ENCODE results near the gene CAVIN1.
"Not testable (repeated sequence)": the region's sequence is repeated elsewhere in the genome, so short reads cannot be mapped to it uniquely, and the experiment has no call there.

Gene CAVIN1

DNA sequence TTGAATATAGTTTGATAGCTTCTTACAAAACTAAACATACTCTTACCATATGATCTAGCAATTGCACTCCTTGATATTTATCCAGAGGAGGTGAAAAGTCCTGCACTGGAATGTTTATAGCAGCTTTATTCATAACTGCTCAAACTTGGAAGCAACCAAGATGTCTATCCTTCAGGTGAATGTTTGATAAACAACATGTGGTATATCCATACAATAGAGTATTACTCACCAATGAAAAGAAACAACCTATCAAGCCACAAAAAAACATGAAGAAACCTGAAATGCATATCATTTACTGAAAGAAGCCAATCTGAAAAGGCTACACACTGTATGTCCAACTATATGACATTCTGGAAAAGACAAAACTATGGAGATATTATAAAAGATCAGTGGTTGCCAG is 50.9 kb downstream of the CAVIN1 start:
- DNase-seq: no peak

DNA sequence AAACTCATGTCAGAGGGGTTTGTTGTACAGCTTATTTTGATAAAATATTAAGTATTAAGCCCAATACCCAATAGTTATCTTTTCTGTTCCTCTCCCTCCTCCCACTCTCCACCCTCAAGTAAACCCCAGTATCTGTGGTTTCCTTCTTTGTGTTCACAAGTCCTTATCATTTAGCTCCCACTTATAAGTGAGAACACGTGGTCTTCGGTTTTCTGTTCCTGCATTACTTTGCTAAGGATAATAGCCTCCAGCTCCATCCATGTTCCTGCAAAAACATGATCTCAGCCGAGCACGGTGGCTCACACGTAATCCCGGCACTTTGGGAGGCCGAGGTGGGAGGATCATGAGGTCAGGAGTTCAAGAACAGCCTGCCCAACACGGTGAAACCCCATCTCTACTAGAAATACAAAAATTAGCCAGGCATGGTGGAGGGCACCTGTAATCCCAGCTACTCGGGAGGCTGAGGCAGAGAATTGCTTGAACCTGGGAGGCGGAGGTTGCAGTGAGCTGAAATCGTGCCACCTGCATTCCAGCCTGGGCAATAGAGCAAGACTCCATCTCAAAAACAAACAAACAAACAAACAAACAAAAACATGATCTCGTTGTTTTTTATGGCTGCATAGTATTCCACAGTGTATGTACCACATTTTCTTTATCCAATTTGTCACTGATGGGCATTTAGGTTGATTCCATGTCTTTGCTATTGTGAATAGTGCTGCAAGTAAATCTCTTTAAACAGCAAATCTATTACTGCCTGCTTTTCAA is 54.1 kb downstream of the CAVIN1 start:
- not testable (repeated sequence) for DNase-seq

DNA sequence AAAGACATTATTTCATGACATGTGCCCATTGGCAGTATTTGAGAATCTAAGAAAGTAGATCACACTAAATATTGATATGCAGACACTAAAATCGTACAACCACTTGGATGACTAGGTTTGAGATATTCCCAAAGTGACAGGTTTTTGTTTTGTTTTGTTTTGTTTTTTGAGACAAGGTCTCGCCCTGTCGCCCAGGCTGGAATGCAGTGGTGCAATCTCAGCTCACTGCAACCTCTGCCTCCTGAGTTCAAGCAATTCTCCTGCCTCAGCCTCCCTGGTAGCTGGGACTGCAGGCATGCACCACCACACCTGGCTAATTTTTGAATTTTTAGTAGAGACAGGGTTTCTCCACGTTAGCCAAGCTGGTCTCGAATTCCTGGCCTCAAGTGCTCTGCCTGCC is 54.7 kb downstream of the CAVIN1 start:
- not testable (repeated sequence) for DNase-seq

DNA sequence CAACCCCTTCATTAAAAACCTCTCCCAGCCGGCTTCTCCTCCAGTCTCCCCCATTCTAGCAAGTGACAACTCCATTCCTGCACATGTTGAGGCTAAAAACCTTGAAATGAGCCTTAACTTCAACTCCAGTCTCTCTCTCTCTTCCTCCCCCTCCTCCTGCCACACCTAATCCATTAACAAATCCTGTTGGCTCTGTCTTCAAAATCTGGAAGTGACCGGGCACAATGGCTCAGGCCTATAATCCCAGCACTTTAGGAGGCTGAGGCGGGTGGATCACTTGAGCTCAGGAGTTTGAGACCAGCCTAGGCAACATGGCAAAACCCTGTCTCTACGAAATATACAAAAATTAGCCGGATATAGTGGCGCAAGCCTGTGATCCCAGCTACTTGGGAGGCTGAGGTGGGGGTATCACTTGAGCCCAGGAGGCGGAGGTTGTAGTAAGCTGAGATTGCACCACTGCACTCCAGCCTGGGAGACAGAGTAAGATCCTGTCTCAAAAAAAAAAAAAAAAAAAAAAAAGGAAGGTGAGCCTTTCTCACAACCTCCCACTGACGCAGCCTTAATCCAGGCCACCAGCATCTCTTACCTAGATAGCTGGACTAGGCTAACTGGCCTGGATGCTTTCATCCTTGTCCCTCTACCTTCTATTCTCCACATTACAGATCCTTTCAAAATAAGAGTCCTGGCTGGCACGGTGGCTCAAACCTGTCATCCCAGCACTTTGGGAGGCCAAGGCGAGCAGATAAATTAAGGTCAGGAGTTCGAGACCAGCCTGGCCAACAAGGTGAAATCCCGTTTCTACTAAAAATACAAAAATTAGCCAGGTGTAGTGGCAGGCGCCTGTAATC is 56.7 kb downstream of the CAVIN1 start:
- not testable (repeated sequence) for DNase-seq

DNA sequence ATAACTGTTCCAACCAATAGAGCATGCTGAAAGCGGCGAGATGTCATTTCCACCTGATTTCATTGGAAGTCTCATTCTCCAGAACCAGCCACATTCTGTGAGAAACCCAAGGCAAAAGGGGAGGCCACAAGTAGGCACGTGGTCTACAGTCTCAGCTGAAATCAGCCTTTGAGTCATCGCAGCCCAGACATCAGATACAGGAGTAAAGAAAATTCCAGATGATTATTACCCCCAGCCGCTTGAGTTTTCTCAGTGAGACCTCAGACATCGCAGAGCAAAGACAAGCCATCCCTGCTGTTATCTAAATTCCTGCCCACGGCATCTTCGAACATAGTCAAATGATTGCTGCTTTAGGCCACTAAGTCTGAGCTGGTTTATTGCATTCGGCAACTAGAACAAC is 57.9 kb downstream of the CAVIN1 start:
- no peak for DNase-seq

DNA sequence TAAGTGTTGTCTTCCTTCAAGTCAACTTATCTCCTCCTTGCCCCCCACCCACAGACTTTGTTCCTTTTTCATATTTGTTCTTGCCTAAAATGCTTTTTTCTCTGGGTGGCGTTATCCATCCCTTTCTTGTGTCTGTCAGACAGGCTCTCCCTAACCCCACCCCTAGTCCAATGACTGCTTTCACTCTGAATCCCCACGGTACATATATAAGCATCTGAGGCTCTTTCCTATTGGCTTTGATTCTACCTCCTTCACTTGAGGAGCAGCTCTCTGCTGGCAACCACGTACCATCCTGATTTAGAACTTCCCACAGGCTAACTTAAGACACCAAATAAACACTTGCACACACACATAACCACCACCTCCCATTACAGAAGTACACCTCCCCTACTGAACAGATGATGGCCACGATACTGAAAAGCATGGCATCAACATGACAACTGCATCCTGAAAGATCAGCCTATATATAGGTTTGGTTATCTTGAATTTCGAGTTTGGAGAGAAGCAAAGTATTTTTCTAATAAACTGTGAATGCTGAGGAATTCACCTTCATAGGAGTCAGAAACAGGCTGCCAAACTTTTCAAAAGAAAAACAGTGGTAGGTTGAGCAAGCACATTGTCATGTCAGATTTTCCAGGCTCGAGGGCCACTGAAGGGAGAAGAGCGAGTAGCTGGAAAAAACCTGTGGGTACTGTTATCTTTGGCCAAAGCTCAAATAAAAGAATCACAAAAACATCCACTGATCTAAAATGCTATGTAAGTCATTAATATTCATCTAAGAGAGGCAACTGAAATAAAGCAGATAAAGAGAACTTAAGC is 59.1 kb downstream of the CAVIN1 start:
- DNase-seq: no peak

DNA sequence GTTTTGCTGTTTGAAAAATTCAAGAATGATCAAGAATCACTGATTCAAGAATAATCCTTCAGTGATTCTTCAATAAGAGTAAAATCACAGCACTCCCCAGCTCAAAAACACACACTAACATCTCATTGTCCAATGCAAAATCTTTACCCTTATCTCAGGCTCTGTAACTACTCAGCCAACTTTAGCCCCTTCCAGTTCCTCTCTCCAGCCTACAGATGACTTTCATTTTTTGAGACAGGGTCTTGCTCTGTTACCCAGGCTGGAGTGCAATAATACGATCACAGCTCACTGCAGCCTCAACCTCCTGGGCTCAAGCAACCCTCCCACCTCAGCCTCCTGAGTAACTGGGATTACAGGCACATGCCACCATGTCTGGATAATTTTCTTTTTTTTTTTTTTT is 59.8 kb downstream of the CAVIN1 start:
- DNase-seq: no peak

DNA sequence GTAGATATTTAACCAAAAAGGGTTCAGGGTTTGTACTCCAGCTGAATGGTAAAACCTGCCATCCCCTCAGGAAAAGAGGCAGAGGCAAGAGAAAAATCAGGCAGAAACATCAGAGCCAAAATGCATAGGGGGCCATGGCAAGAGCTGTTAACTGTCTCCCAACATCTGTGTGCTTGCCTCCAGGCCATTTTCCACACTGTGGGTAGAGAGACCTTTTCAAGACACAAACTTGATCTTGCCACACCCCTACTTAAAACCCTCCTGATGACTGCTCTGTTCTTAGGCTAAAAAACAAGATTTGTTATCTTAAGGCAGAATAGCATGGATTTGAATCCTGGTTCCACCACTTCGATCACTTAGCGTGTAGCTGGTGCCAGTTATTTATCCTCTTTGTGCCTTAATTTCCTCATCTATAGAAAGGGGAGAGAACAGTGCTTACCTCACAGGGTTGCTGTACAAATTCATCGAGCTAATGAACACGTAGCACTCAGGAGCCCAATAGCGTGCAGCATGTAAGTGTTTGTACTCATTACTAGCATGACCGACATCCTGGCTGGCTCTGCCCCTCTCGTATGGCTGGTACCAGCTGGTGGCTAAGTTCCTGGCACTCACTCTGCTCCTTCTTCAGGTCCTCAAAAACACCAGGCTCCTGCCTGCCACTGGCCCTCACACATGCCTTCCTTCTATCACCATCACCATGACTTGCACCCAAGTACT is 60.7 kb downstream of the CAVIN1 start:
- peak; percentile 5 for DNase-seq

DNA sequence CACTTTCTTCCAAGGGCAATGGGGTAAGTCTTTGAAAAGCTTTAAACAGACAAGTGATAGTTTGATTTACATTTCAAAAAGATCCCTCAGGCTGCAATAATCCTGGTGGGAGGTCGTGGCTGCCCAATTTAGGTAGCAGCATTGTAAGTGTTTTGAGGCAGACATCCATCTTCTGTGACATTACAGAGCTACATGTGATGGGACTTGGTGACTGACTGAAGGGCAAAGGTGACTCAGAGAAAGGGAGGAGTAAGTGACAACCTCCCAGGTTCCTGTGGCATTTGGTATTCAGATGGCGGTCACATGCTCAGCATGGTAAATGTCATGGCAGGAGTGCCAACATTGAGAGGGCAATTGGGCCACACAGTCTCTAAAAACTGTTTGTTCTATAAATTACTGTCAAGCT is 61.3 kb downstream of the CAVIN1 start:
- DNase-seq: no peak

DNA sequence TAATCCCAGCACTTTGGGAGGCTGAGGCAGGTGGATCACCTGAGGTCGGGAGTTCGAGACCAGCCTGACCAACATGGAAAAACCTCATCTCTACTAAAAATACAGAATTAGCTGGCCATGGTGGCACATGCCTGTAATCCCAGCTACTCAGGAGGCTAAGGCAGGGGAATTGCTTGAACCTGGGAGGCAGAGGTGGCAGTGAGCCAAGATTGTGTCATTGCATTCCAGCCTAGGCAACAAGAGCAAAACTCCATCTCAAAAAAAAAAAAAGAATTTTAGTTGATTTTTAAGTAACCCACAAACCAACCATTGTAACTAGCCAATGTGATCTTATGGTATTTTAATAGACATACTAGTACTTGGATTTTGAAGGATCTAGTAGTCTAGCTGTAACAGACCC is 62.7 kb downstream of the CAVIN1 start:
- not testable (repeated sequence) for DNase-seq

DNA sequence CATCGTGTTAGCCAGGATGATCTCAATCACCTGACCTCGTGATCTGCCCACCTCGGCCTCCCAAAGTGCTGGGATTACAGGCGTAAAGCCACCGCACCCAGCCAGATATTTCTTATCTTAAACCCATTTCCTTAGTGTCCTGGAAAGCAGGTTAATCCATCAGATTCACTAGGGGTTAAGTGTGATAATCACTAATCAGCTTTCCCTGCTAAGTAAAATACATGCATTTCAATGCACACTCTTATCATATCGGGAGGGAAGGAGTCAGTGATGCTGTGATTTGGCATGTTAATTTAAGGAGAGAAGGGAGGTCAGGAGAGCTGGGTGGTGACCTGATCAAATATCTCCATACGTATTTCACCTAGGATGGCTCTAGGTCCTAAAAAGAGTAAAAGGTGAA is 63.9 kb downstream of the CAVIN1 start:
- DNase-seq: no peak

DNA sequence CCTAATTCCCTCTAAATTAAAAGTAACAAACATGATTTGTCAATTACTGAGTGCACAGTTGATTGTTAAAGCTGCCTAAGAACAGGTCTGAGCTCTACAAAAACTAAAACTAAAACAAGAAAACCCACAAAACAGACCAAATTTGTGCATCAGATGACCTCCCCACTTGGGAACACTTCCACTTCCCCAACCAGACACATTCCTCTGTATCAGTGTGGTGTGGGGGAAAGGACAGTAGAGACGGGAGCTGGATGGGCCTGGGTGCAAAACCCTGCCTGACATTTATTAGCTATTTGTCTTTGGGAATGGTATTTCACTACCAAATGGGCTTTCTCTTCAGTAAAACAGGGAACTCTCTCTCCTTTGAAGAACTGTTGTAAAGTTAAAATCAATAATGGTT is 64.6 kb downstream of the CAVIN1 start:
- DNase-seq: no peak

DNA sequence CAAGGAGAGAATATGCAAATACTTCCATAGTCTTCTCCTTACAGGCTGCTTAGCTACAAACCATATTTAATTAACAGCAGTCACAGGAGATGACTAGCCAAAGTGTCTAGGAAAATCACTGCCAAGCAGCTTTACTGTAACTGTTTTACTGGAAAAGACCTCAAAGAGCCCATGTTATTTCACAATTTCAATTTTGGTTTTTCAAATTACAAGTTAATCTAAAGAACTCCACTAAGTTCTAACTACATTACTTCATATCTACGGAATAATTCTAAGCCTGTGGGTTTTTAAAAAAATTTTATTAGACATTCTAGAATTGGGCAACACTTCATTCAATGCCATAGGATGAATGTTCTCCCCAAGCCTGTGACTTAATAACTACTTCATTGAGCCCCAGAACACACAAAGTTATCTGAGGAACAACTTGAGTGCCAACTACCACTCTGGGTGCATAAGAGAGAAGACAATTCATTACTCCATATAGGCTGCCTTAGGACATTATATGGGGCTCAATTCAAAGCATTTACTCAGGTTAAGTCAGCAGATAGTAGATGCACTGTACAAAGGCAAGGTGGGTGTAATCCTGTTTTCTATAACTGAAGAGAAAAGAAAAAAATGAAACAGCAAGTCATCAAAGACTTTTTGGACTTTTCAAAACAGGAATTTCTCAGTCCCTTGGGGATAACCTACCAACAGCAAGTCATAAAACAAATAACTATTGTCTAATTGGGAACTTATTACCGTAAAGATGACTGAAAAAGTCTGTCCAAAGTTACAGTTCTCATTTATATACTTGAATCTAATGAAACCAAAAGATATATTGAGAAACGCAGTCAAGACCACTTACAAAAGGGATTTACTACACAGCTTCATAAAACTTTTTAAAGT is 67.9 kb downstream of the CAVIN1 start:
- no peak for DNase-seq
